ENCODE data around the gene FRMD6.
A peak's percentile ranks its signal among the peaks of the same experiment; 100 is the strongest.
"Not testable (repeated sequence)": the region's sequence is repeated elsewhere in the genome, so short reads cannot be mapped to it uniquely, and the experiment has no call there.

The FRMD6 gene

GRCh38 chr14:51727526-51727925 is 75.8 kb downstream of the FRMD6 start:
- no peak for DNase-seq

GRCh38 chr14:51730098-51730497 is 78.4 kb downstream of the FRMD6 start:
- DNase-seq: peak; percentile 37

- DNase-seq: no peak
Measured at GRCh38 chr14:51730684-51731083, 79.0 kb downstream of the FRMD6 start.

GRCh38 chr14:51732494-51733112 is 80.9 kb downstream of the FRMD6 start:
- DNase-seq: no peak

- no peak for DNase-seq
Measured at GRCh38 chr14:51733147-51733546, 81.4 kb downstream of the FRMD6 start.

- no peak for DNase-seq
Measured at GRCh38 chr14:51735851-51736250, 84.1 kb downstream of the FRMD6 start.

- no peak for DNase-seq
Measured at GRCh38 chr14:51738754-51739153, 87.0 kb downstream of the FRMD6 start.

- DNase-seq: no peak
Measured at GRCh38 chr14:51743588-51744000, 91.9 kb downstream of the FRMD6 start.

- no peak for DNase-seq
Measured at GRCh38 chr14:51744372-51745130, 92.8 kb downstream of the FRMD6 start.

GRCh38 chr14:51746823-51747222 is 95.1 kb downstream of the FRMD6 start:
- not testable (repeated sequence) for DNase-seq

- no peak for DNase-seq
Measured at GRCh38 chr14:51750542-51750941, 98.8 kb downstream of the FRMD6 start.

GRCh38 chr14:51751611-51752345 is 100.1 kb downstream of the FRMD6 start:
- not testable (repeated sequence) for DNase-seq

- peak; percentile 23 for DNase-seq
Measured at GRCh38 chr14:51757756-51758155, 106.0 kb downstream of the FRMD6 start.

GRCh38 chr14:51759950-51760349 is 108.2 kb downstream of the FRMD6 start:
- DNase-seq: no peak

- not testable (repeated sequence) for DNase-seq
Measured at GRCh38 chr14:51765726-51766125, 114.0 kb downstream of the FRMD6 start.

- DNase-seq: not testable (repeated sequence)
Measured at GRCh38 chr14:51766586-51766985, 114.9 kb downstream of the FRMD6 start.

GRCh38 chr14:51769261-51769660 is 117.6 kb downstream of the FRMD6 start:
- DNase-seq: not testable (repeated sequence)

GRCh38 chr14:51774209-51774608 is 122.5 kb downstream of the FRMD6 start:
- no peak for DNase-seq

- peak; percentile 47 for DNase-seq
Measured at GRCh38 chr14:51776102-51776894, 124.6 kb downstream of the FRMD6 start.

GRCh38 chr14:51780006-51780692 is 128.4 kb downstream of the FRMD6 start:
- DNase-seq: peak; percentile 83

Measured in suppressor macrophage treated with lipopolysaccharide for 4 hours (primary cell).